GM18867 (cell line): Measurements from ENCODE around the gene B3GNT3.

Source experiments
- ATAC-seq: cut with Tn5 transposase; IDR thresholded peaks from one replicate; pipeline ENCODE4 v1.9.1; 2021; ENCODE audit warnings: mild to moderate bottlenecking, moderate library complexity; ENCODE audit not compliant: unreplicated experiment

The B3GNT3 gene

DNA sequence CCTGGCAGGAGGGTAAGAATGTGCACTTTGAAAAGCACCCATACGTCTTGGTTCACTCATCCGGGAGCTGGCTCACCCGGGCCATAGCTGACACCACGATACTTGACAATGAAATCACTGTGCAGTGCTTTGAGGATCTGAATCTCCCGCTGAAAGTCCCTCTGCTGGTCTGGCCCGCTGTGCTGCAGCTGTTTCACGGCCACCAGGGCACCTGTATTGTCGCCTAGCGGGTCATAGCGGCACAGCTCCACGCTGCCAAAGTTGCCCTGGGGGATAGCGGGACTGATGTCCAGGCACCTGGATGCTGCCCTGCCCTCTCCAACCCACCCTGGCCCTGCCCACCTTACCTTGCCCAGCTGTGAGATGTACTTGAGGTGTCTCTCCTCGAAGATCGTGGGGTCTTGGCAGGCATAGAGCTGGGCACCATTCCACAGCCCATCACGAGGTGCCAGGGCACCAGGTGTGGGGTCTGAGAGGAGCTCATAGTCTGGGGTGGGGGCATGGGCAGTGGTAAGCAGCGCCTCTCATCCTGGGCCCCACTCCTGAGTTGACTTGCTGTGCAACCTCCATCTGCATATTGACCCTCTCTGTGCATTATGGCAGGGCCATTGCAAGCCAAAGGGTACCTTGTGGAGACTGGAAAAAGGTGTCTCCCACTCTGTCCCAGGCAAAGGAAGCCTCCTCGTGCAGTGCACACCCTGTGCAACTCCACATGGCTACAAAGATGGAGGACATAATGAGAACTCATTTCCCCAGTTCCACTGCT is 37.7 kb downstream of the B3GNT3 start:
- no peak for ATAC-seq

DNA sequence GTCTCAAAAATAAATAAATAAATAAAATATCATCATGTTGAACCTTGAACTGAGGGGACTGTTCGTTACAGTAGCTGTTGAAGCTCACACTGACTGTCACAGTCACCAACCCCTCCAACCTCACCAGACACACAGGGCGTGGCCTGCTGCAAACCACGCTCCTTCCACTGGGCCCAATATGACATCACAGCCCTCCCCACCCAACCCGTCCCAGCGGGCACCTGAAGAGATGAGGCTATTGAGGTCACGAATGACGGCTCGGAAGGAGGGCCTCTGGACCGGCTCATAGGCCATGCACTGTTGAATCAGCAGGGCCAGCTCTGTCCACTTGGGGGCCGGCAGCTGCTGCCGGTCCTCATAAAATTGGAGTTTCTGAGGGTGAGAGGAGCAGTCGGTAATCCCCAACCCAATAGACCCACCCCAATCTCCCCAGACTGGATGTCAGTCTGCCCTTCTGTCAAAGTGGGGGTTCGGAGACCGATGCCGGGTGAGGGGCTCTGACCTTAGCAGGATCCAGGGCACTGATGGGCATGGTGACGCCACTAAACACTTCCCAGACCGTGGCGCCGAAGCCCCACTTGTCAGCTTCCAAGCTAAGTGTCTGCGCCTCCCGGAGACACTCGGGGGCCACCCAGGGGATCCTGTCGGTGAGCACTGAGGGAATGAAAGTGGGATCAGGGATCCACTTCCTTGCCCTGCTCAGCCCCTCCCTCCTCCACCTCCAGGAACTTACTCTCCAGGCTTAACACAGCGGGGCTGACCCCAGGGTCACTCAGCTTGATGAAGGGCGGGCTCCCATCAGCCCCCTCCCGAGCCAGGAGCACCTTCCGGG is 39.6 kb downstream of the B3GNT3 start:
- ATAC-seq = no peak

DNA sequence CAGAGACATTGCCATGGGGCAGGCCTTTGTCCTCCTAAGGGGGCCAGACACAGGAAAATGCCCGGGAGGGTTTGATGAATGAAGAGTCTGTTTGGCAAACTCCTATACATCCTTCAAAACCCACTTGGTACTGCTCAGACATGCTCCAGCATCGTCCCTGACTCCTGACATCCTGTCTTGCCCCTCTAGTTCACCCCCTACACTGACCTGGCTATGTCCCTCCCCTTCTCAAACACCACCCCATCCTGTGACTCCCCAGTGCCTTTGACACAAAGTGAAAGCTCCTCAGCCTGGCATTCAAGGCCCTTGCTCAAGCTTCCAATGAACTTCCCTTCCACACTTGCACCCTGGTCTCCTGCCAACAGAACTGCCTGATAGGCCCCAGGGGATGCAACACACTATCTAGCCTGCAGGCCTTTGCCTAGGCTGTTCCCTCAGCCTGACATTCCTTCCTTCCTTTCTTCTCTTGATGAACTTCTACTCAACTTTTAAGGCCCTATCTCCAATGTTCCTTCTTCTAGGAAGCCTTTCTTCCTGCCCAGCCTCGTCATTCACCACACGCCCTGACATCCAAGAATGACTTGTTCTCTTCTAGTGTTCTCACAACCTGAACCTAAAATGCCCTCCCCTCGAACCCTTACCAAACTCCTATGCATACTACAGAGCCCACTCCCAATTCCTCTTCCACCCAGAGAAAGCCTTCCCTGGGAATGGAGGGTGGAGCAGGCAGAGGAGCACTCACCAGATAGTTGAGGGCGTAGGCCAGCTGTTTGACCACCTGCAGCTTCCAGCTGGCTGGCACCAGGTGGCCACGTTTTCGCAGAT is 40.5 kb downstream of the B3GNT3 start:
- no peak for ATAC-seq

DNA sequence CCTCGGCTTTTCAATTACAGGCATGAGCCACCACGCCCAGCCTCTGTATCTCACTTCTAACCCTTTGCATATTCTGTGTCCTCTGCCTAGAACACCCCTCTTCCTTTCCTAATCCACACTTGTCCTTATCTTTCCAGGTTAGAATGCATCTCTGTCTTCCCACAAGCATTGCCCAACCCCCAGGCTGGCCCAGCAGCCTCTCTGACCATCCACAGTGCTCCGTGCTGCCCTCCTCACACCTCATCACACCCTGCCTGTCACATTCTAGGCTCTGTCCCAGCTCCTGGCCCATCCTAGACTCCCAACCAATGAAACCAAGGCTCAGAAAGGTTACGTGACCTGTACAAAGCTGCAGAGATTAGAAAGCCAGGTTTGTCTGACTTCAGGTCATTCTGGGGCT is 41.6 kb downstream of the B3GNT3 start:
- ATAC-seq = no peak

DNA sequence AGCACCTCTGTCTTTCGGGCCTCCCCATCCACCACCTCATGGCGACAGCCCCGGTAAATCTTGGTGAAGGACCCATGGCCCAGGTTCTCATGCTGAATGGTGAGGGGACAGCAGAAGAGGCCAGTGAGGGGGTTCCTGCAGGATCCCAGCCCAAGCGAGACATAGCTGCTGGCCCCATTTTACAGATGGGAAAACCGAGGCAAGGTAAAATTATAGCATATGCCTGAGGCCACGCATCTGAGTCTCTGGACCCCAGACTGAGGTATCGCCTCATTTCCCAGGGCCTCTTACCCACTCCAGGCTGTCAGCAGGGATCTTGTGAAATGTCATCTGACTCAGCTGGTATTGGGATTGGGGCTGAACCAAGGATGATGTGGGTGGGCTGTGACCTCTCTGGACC is 43.0 kb downstream of the B3GNT3 start:
- ATAC-seq = no peak

DNA sequence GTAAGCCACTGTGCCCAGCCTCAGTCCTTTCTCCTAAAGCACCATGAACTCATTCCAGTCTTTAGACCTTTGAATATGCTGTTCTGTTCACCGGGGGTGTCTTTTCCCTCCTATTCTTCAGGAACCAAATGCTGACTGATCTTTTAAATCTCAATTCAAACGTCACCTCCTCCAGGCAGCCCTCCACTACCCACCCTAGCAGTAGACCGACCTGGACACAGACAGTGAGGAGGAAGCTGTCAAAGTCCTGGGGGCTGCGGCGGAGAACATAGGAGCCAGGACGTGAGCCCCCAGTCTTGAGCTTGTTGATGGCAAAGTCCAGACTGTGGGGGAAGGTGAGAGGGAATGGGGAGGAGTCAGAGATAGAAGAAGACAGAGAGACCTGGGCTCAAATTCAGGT is 45.1 kb downstream of the B3GNT3 start:
- no peak for ATAC-seq

DNA sequence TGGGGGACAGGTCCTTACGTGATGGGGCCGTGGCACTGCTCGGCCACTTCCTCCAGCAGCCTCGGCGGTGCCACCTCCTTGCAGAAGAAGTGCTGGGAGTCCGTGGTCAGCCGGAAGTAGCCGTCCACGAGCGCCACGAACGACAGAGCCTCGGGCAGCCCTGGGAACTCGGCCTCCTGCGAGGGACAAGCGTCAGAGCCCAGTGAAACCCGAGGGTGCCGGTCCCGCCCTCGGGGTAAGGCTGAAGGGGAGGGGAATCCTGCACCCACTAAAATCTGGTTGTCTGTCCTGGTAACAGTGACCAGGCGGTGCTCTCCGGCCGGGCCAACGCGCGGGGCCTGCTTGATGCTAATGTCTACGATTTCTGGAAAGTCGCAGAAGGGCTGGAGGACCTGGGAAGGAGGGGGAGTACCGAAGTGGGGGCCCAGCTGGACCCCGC is 46.5 kb downstream of the B3GNT3 start:
- no peak for ATAC-seq

DNA sequence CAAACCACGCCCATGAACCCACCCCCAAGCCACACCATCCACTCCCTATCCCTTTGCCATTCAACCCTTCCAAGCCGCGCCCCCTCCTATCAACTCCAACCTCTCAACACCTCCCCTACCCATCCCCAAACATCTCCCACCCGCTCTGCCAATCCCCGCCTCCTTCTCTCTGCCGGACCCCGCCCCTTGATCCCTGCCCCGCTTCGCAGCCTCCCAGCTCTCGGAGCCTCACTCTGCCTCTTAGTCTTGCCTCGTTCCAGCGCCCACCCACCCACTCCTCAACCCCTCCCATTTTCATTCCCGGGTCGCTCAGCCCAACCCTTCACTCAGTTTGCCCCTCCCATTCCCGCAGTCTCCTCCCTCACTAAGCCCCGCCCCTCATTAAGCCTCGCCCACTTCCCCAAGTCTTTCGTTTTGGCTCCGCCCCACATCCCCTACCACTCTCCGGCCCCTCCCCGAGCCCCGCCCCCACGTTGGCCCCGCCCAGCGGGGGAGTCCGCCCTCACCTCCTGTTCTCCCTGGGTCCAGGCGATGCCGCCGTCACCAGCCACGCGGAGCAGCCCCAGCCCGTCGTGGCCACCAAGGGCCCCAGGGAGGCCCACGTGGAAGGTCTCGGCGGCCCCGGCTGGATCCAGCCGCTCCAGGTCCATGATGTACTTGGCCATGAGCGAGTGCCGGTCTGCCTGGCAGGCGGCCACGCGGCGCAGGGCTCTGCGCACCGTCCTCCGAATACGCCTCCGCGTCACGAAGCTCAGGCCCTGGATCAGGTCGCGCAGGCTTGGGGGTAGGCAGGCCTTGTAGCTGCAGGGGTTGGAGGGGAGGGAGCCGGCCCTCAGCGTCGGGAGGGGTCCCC is 47.1 kb downstream of the B3GNT3 start:
- ATAC-seq = no peak

DNA sequence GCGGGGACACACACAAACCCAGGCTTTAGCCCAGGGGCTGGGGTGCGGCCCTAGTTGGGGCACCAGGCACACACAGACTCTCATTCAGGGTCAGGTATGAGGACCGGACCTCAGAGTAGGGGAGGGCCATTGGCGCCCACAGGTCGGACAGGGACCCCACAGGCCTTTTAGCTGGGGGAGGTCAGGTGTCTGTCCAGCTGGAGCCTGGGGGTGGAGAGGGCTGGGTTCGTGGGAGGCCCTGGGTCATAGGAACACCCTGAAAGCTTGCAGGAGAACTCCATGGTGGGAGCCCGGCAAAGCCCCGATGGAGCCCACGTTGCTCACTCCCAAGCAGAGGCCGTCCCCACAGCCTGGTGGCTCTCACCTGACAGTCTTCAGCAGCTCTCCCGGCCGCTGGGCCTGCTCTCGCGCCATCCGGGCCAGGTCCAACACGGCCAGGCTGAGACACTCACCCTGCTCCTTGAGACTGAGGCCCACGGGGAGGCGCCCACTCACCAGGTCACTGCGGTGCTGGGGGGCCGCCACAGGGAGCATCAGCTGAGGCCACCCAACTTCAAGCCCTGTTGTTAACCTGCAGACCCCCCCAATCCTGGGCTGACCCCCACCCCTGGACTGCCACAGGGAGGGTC is 47.8 kb downstream of the B3GNT3 start:
- no peak for ATAC-seq

DNA sequence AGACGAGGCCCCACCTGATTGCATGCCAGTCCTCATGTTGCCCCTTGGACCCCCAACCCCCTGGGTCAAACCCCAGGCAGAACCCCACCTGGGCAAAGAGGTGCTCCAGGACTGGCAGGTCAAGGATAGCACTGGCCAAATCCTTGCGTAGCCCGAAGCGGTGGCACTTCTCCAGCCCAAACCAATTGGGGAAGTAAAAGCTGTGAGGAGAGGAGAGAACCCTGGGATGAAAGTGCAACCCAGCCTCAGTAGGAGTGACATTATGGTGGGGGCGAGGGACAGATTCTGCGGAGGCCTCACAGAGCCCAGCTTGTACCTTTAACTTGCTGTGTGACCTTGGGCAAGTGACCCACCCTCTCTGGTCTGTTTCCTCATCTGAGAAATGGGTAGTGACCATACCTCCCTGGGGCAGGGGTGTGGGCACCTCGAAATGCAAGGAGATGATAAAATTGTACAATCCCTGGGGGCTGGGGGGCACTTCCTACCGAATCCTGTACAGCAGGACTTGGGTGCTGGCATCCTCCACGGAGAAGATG is 48.4 kb downstream of the B3GNT3 start:
- no peak for ATAC-seq

DNA sequence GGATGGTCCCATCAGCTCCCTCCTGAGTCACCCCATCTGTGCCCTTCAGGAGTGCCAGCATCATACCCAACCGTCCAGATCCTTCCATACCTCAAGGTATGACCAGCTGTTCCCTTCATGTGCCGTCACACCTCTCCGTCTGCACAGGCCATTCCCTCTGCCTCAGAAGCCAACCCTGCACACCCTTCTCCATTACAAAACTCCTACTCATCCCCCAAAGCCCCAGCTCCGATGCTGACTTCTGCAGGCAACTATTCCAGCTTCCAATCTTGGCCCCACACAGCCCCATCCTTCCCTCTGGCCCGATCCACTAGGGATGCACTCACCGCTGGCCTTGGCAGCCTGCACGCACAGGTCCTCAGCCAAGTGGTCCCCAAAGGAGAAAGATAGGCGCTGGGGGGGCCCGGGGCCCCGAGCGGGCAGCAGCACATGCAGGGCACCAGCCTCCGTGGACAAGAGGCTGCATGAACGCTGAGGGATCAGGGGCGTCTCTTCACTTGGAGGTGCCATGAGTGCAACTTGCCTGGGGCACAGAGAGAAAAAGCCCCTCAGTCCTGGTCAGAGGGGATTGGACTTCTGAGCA is 49.1 kb downstream of the B3GNT3 start:
- ATAC-seq = no peak

DNA sequence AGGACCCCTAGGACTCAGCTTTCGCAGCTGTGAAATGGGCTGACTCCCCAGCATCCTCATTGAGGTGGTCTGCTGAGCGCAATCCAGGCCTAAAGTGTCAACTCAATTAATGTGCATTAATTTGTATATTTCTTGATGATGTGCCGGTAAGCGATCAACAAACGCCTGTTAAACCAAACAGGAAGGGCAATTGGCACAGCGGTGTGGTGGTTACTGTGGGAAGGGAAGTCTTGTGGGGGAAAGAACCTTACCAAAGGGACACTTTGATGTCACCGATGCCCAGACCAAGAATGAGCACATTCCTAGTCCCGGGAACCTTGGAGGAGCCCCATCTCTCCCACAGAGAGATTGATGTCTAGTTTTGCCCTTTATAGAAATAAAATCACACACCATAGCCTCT is 51.2 kb downstream of the B3GNT3 start:
- no peak for ATAC-seq

DNA sequence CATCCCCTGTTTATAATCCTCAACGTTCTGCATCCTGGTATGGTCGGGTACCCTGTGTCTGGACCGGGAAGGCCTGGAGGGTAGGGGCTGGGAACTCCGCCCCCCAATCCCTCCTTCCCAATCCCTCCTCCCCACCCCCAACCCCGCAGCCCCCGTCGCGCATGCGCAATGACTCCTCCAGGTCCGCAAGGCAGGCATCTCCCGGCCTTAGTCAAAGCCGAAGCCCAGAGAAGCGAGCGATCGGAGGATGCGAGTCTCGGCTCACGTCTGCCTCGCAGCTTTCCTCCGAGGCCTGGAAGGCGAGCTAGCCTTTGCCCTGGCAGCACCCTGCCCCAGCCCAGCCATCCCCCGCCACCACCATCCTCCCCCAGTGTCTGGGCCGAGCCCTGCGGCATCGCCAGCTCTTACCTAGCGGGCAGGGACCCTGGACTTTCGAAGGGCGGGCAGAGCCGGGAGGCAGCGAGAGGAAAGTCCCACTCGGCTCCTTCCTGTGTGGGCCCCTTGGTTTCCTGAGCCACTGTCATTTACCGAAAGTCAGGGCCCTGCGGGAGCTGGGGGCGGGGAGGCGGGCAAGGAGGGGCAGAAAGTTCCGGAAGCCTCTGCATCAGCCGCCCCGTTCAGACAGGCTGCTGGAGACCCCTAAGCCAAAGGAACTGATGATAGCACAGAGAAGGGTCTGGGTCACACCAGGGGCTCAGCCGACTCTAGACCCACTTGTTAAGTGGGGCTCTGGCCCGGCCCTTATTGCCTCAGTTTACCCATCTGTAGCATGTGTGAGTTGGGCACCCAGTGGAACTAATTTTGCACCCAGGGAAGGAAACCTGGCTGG is 52.8 kb downstream of the B3GNT3 start, which contains the start of gene JAK3:
Gene JAK3 (minus strand): TSS at position 445 of the 829 bp plus-strand sequence. CDS start 3,565 bp downstream, outside the sequence.
- ATAC-seq = peak; percentile 66

DNA sequence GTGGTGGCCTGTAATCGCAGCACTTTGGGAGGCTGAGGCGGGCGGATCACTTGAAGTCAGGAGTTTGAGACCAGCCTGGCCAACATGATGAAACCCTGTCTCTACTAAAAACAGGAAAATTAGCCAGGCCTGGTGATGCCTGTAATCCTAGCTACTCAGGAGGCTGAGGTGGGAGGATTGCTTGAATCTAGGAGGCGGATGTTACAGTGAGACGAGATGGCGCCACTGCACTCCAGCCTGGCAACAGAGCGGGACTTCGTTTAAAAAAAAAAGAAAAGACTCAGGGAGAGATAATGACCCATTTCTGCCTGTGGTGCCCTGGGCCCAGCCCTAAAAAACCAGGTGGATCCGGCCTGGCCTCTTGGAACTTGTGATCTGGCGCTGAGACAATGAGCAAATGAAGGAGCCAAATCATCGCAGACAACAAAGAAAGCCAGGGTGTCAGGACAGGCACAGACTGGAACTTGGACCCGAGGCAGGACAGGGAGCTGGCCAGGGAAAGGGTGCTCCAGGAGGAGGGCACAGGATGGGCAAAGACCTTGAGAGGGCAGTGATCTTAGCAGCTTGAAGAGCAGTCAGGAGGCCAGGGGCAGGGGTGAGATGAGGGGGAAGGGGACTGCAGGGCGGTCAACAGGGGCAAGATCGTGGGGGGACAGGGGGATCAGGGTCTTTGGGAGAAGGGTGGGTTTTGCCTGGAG is 53.8 kb downstream of the B3GNT3 start:
- no peak for ATAC-seq

DNA sequence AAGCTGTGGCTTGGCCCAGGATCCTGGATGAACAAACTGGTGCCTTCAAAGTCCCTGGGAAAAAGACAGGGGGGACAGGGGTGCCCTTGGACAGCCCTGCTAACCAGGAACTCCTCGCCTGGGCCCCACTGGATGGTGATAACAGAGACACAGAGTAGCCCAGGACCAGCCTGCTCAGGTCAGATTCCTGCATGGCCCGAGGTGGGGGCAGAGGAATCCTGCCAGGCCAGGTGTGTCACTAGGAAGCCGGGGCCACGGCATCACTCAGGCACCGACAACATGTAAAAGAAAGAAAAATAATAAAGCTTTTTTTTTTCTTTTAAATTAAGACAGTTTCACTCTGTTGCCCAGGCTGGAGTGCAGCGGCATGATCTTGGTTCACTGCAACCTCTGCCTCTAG is 59.1 kb downstream of the B3GNT3 start:
- ATAC-seq = no peak

DNA sequence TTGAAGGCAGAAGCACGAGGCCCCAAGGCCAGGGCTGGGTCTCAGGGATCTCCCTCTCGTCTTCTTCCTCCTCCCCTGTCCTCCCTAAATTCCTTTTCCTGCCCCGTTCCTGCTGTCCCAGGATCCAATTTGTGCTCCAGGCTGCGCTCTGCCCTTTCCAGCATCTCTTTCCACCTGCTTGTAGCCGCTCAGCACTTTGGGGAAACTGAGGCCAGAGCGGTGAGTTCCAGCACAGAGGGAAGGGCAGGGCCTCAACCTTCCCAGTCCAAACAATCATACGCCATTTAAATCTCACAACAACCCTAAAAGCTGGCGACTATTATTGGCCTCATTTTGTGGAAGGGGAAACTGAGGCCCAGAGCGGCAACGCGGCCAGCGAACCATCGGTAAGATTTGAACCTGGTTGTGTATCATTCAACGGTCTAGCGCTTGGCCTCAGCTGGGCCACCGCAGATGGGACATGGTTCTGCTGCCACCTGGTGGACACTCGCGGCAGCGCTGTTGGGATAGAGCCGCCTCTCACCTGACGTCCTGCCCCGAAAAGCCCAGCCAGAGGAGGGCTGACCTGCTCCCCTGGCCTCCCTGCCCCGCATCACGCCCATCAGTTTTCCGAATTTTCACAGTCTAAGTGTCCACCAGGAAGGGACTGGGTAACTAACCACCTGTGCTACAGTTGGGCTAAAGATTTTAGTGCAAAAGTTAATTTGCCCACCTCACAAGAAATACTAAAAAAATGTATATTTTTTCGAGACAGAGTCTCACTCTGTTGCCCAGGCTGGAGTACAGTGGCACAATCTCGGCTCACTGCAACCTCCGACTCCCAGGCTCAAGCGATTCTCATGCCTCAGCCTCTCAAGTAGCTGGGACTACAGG is 60.6 kb downstream of the B3GNT3 start:
- ATAC-seq = no peak
